Stimulated activated CD8-positive, alpha-beta memory T cell treated with anti-CD3 and anti-CD28 coated beads, Interleukin-2, amount 100 ng/mL, for 1 hour (primary cell): ENCODE results near the gene NADK.
"Not testable (repeated sequence)": the region's sequence is repeated elsewhere in the genome, so short reads cannot be mapped to it uniquely, and the experiment has no call there.

Source experiments
- DNase-seq, 2 donors: peaks; one replicate each; pipeline ENCODE4 v3.0.0-alpha.2; 2020; ENCODE audit warnings: low read depth in 2 of 2

Gene NADK

DNA sequence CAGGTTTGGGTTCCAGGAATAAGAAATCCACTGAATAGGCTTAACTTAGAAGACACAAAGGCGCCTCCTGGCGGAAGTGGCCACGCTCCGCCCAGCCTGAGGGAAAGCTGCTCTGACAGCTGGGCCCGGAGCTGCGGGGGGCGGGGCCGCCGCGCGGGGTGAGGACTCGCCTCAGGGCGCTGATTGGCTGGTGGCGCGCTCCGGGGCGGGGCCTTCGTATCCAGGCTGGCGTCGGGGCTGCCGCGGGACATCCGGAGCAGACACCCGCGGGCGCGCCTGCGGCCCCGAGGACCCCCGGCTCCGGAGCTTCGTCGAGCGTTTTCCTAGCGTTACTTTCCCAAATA lies 31.7 kb downstream of the NADK start:
- not testable (repeated sequence) for DNase-seq

- peak; percentile 52 to 83 for DNase-seq
Measured at GRCh38 chr1:1745651-1746565, 32.4 kb downstream of the NADK start.

DNA sequence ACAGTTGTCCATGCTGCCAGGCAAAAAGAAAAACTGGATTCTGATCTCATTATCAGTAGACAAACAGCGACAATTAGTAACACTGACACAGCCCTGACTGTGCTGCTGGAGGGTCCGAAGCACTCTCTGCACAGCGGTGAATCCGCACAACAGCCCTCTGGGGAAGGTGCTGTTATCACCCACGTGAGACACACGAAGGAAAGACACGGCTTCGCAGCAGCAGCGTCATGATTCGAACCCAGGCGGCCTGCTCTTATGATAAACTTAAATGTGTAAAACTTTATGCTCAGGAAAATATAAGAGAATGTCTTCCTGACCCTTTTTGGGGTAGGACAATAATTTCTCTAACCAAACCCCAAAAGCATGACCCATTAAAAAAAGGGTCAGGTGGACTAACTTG lies 35.7 kb downstream of the NADK start:
- DNase-seq = not testable (repeated sequence)

GRCh38 chr1:1741013-1741412 lies 37.3 kb downstream of the NADK start:
- not testable (repeated sequence) for DNase-seq

DNA sequence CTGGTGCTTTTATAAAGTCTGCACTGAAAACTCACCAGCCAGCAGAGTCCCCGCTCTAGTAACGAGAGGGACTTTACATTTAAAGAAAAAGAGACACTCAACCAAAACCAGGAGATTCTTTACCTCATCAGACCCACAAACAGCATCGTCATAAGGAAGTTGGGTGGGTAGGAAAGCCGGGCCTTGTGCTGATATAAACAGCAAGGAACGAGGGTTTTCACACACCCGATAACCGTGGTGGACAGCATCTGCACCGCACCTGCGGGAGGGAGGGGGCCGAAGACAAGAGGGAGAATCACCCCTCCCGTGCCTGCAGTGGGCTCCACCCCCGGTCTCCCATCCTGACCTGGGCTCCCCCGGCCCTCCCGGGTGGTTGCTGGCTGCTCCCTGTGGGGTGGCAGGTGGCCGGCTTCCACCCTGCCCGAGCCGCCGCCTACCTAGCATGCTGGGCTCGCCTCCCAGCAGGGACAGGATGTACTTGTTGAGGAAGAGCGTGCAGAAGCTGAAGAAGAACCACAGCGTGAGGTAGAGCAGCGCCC lies 39.4 kb downstream of the NADK start:
- DNase-seq = not testable (repeated sequence)

DNA sequence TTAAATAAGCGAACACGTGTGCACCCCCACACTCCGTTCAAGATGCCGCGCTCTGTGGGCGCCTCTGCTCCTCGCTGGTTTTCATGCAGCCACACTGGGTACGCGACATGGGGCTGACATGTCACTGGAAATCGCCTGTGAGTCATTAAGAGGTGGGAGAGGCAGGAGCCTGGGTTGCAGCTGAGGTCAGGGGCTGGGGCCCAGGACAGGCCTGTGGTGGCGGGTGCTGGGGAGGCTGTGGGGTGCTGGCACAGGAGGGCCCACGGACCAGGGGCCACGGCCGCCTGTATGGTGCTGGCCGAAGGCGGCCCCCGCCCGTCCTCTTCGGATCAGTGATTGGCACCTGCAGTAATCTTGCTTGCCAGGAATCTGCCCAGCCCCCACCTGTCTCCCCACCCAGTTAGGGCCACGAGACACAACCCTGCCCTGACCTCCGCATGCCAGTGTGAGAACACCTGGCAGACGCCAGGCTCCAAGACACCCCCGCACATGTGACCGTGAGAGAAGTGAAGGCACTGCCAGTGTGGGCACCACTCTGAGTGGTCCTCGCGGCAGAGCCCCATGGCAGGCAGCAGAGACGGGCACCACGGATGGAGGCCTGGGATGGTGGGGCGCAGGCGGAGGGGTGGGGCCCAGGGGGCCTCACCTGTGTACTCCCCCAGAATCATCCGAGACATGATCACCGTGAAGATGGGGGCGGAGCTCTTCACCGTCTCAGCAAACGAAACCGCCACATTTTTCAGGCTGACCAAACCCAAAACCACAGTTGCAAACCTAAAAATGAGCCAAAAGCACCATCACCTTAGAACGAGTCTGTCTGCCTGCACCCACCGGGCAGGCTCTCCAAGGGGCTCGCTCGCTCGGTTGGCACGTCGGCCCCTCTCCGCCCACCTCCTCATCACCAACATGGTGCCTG lies 40.3 kb downstream of the NADK start:
- DNase-seq = not testable (repeated sequence)

- no peak for DNase-seq
Measured at GRCh38 chr1:1732381-1732780, 45.9 kb downstream of the NADK start.

- no peak for DNase-seq
Measured at GRCh38 chr1:1730870-1731269, 47.4 kb downstream of the NADK start.

GRCh38 chr1:1730230-1730629 lies 48.0 kb downstream of the NADK start:
- not testable (repeated sequence) for DNase-seq

DNA sequence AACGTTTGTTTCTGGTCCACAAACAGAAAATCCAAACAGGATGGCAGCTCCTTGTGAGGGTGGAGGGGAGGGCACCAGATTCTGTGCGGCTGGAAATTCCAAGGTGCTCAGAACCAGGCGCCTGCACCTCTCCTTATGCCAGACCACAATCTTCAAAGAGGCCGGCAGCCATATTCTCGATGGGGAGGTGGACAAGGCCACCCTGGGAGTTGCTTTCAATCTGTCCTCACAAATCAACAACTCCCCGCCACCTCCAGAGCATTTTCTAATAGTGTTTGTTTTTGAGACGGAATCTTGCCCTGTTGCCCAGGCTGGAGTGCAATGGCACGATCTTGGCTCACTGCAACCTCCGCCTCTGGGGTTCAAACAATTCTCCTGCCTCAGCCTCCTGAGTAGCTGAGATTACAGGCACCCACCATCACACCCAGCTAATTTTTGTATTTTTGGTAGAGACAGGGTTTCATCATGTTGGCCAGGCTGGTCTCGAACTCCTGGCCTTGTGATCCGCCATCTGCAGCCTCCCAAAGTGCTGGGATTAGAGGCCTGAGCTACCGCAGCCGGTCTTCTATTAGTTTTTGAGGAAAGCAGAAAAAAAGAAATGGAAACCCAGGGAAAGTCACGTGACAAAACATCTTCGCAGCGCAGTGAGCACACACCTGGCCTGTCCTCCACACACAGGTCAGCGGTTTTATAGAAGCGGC lies 49.0 kb downstream of the NADK start:
- DNase-seq = not testable (repeated sequence)

- DNase-seq = not testable (repeated sequence)
Measured at GRCh38 chr1:1728308-1729005, 49.8 kb downstream of the NADK start.

DNA sequence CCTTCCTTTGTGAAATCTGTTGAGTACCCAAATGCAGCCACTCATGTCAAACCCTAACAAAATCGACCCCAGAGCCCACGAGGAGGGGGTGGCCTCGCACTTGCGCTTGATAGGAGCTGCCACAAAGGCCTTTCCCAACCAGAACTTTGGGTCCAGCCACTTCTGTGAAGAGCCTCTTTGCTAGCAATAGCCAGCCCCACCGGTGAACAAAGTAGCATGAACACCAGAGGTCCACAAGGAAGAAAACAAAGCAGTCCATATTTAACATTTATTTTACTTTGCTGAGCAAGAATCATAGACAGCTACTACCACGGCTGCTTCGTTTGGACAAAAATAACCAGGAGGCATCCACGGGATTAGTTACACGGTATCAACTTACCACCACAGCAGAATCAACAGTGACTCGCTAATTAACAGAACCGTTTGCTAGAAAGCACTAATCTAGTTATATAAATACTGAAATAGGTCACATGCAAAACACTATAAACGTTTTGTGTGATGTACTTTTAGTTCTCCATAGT lies 51.1 kb downstream of the NADK start:
- DNase-seq = not testable (repeated sequence)

DNA sequence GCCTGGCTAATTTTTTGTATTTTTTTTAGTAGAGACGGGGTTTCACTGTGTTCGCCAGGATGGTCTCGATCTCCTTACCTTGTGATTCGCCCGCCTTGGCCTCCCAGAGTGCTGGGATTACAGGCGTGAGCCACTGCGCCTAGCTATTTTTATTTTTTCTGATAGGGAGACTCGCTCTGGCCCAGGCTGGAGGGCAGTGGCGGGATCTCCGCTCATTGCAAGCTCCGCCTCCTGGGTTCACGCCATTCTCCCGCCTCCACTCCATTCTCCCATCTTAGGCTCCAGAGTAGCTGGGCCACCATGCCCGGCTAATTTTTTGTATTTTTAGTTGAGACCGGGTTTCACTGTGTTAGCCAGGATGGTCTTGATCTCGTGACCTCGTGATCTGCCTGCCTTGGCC lies 52.2 kb downstream of the NADK start:
- DNase-seq = not testable (repeated sequence)

- peak; percentile 95 to 97 for DNase-seq
Measured at GRCh38 chr1:1724035-1724864, 54.0 kb downstream of the NADK start, which contains the start of gene CDK11A. Gene CDK11A, minus strand, starts transcription at chr1:1724357. Its CDS starts 1,539 bp downstream, at chr1:1722818.

DNA sequence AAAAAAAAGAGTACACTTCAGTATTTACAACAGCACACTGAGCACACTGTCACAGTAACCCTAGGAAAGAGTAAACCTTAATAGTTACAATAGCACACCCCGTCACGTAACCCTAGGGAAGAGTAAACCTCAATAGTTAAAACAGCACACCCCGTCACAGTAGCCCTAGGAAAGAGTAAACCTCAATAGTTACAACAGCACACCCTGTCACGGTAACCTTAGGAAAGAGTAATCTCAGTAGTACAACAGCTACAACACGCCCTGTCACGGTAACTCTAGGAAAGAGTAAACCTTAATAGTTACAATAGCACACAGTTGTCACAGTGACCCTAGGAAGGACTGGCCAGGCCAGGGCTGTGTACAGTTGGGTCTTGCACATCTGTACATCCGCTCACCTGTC lies 57.1 kb downstream of the NADK start:
- DNase-seq = no peak

- DNase-seq = not testable (repeated sequence)
Measured at GRCh38 chr1:1715109-1715883, 63.0 kb downstream of the NADK start.

DNA sequence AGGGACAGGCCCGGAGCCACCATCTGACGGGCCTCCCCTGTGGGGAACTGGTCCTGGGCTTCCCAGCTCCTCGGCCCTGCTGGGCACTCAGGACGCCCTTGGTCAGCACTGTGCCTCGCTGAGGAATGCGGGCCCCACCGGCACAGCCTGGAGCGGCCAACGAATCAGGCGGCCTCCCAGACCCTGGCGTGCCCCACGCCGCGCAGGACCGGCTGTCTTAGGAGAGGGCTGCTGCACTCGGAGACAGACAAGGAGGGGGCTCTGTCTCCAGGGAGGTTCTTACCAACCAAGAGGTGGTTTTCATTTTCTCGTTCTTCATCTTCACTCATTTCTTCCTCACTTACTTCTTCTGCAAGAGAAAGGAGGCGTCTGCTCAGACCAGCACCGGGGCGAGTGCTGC lies 70.4 kb downstream of the NADK start:
- DNase-seq = not testable (repeated sequence)

DNA sequence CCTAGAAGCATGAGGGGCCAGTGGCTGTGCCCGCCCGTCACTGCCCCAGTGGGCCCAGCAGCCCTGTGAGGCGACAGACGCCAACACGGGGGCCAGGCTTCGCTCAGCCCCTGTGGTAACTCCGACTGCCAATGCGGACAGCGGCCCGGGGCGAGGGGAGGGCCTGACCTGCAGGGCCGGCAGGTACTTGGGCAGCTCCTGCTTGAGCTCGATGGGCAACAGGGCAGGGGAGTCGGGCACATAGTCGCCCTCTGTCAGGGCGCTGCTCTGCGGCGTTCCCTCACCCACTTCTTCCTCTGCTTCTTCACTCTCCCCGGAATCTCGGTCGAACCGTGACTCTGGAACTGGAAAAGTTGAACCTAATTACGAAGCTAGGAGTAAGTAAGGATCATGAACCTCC lies 71.0 kb downstream of the NADK start:
- DNase-seq = not testable (repeated sequence)

- not testable (repeated sequence) for DNase-seq
Measured at GRCh38 chr1:1705623-1706022, 72.6 kb downstream of the NADK start.
